HG03159 (cell line): Measurements from ENCODE around the gene GFAP.

Experiments
- ATAC-seq: cut with Tn5 transposase; IDR thresholded peaks from one replicate; pipeline ENCODE4 v1.9.1; 2021; ENCODE audit warnings: mild to moderate bottlenecking, moderate library complexity; ENCODE audit not compliant: unreplicated experiment

Gene GFAP

DNA sequence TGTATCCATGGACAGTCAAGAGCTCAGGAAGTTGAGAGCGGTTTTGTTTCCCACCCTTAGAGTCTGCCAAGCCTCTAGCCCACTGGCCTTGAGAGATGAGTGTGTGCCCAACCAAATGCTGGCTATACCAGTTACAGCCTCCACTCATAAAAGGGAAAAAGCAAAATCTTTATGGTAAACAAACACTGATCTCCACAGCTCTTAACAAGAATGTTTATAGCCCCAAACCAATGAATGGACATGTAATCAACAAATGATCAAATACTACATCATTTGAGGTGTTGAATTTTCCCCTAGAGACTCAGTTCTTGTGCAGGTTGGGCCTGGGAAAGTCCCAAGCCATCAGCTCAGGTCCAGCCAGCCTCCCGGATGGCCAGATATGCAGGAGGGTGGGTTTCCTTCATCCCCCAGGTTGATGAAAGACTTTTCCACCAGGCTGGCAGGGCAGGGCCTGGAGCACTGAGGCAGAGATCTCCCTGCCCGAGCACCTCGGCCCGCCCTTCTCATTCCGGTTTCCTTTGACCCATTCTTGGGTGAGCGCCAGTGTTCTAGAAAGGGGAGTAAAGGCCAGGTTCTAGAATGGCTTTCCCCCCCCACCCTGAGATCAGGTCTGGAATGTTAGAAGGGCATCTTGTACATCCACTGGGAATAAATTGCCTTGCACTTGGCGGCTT is 12.2 kb downstream of the GFAP start:
- no peak for ATAC-seq

DNA sequence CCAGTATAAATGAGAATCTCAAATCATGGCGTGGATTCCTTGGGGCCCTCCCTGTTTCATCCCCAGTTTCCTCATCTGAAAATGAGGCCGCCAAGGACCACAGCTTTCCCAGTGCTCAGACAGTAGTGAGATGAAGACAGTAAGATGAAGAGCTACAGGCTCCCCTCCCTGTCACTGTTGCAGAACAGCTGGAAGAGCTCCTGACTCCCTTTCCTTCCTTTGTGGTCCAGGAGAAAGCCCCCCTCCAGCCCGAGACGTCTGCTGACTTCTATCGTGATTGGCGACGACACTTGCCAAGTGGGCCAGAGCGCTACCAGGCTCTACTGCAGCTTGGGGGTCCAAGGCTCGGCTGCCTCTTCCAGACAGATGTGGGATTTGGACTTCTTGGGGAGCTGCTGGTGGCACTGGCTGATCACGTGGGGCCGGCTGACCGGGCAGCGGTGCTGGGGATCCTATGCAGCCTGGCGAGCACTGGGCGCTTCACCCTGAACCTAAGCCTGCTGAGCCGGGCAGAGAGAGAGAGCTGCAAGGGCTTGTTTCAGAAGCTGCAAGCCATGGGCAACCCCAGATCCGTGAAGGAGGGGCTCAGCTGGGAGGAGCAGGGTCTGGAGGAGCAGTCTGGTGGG is 13.1 kb downstream of the GFAP start:
- no peak for ATAC-seq

DNA sequence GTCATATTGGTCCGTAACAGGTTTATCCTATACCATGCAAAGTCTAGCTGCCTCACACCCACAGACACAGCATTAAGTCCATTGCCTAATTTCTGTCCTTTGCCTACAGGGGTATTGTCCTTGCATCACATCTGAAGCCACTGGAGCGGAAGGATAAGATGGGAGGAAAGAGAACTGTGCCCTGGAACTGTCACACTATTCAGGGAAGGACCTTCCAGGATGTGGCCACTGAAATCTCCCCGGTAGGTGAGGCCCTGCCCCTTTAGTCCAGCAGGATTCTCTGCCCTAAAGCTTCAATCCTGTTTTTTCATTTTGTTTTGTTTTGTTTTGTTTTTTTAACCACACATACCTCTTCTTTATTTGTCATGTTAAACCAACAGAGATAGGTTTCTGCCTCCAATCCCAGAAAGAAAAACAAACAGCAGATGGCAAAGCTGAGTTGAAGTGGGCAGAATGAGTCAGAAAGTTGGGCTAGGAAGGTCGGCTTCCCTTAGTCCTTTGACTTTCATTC is 13.8 kb downstream of the GFAP start:
- ATAC-seq: no peak

DNA sequence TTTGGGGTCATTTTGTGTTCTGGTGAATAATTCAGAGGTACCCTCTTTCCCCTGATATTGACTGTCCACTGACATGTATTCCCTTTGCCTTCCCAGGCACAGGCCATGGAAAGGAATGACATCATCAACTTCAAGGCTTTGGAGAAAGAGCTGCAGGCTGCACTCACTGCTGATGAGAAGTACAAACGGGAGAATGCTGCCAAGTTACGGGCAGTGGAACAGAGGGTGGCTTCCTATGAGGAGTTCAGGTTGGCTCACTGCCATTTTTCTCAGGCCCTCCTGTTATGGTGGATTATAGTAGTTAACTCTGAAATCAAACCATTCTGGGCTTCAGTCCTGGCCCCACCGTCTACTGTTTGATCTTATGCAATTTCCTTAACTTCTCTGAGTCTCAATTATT is 14.4 kb downstream of the GFAP start:
- no peak for ATAC-seq

DNA sequence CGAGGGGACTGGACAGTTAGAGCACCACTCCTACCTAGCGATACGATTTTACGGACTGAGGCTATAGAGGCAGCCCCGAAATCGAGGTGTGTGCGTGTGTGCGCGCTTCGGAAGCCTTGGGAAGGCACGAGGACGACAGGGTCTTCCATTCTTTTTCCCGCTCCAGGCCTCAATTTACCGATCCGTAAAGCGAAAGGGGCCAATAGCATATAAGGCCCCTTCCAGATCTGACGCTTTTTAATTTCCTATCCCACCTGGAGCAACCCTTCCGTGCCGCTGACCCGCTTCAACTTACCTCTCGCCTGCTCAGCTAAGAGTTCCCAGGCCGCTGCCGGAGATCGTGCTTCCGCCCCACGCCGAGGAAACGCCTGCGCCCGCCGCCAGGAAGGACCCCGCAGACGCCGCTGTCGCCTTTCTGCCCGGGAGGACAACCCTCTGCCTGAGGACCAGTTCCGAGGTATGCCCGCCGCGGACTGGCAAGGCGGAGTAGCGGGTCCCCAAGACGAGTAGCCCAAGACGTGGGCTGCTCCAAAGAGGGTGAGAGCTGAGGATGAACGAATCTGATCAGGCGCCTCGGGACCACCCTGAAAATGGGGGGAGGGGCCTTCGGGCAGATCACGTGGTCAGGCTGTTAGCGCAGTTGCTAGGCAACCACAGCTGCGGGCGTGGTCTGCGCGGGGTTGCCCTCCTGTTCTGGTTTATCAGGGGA is 16.1 kb downstream of the GFAP start, which contains the start of gene EFTUD2:
TSS of gene EFTUD2 (minus strand) at position 372 of the 709 bp plus-strand sequence. CDS start 4,924 bp downstream, outside the sequence.
- ATAC-seq: peak; percentile 77

DNA sequence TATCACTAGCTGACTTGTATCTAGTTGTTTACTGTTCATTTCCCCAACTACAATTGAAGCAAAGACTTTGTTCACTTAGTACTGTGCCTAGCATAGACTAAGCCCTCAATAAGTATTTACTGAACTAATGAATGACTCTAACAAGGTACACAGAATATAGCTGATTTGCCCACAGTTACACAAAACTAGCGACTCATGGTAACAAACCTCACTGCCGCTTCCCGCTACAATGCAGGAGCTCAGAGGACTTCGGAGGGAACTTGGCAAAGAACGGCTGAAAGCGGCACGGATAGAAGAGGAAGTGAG is 16.6 kb downstream of the GFAP start:
- no peak for ATAC-seq

DNA sequence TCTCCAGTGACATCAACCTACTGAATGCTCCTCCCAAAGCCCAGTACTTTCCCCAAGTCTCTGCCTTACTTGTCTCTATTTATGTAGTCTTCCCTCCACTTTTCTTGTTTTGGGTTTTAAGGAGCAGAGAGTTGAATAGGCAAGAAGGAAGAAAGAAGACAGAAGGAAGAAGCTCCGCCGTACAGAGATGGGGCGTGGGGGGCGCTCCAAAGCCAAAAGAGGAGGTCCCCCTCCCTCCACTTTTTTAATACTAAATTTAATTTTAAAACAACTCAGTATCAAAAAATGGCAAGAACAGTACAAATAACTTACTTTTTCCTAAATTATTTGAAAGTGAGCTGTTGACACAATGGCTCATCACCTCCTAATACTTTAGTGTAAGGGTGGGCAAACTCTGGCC is 20.7 kb downstream of the GFAP start:
- no peak for ATAC-seq

DNA sequence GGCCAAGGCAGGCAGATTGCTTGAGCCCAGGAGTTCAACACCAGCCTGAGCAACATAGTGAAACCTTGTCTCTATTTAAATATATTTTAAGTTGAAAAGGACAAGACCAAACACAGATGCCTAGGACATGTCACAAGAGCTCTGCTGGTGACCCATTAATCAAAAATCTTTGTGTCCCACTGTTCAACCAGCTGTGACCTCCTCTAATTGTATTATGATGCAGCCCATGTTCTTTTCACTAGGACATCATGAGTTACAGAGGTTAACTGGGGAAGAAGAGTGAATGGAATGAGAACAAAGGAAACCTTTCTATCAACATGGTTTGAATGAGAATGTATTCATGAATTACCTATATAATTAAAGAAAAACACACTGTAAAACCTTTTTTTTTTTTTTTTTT is 23.1 kb downstream of the GFAP start:
- no peak for ATAC-seq

DNA sequence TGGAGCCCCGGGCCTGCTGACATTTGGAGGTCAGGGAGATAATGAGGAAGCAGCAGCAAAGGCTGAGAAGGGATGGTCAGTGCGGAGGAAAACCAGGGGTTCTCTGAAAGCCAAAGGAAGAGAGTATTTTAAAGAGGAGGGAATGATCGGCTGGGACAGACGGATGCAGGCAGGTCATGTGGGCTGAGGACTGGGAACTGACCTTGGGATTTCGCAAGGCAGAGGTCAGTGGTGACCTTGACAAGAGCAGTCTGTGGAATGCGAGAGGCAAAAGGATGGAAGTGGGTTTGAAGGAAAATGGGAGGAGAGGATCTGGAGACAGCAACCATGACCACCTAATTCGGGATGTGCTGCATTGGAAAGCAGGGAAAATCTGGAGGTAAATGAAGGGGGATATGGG is 26.3 kb downstream of the GFAP start:
- no peak for ATAC-seq

DNA sequence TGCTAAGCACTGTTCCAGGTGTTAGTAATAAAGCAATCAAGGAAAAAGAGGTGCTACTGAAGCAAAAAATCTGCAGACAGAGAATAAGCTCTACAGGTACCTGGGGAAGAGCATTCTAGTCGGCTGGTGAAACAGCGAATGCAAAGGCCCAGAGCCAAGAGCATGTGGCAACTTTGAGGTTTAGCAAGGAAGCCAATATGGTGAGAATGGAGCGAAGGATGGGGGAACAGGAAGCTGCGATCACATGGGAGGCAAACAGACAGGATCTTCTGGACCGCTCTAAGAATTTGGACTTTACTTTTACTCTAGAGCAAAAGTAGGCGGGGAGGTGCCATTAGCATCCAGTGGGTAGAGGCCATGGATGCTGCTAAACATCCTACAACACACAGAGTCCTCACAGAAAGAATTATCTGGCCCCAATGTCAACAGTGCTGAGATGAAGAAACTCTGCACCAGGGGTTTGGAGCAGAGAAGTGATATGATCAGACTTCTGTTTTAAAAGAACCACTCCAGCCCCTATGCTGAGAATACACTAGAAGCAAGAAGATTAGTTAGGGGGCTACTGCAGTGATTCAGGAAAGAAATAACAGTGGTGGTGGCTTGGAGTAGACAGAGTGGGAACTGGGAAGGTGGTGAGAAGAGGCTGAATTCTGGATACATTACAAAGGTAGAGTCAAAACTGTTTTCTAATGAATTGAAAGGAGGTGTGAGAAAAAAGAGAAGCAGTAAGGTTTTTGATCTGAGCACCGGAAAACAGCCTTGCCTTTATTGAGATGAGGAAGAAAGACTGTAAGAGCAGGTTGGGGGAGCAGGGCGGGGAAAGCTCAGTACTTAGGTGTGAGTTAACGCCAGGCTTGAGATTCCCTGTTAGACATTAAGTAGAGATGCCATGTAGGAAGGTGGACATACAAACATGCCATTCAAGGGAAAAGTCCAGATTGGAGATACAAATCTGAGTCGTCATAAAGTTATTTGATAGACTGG is 27.0 kb downstream of the GFAP start:
- ATAC-seq: no peak

DNA sequence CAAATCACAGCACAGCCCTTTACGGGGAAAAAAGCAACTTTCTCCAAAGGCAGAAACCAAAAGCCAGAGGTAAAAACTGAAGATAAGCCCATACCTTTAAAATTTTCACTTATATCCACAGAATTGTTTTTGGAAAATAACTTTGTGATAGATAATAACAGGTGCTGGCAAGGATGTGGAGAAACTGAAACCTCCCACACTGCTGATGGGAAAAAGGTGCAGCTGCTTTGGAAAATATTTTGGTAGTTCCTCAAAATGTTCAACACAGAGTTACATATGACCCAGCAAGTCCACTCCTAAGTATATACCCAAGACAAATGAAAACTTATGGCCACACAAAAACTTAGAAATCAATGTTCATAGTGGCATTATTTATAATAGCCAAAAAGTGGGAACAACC is 28.3 kb downstream of the GFAP start:
- ATAC-seq: no peak

DNA sequence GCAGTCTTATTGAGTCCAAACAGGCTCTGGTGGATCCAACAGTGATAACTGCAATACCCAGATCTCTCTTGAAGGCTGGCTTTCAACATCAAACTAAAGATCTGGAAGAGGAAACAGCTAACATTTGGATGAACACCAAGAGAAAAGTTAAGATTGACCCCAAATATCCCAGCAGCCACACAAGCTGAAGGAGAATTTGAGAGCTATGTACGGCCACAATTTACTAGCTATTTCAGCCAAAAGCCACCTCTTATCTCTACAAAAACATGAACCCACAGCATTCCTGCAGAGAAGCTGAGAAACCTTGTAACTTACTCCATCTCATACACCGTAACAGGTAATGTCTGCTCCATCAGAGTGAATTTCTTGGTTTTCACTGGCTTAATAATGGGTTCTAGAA is 30.4 kb downstream of the GFAP start:
- no peak for ATAC-seq

DNA sequence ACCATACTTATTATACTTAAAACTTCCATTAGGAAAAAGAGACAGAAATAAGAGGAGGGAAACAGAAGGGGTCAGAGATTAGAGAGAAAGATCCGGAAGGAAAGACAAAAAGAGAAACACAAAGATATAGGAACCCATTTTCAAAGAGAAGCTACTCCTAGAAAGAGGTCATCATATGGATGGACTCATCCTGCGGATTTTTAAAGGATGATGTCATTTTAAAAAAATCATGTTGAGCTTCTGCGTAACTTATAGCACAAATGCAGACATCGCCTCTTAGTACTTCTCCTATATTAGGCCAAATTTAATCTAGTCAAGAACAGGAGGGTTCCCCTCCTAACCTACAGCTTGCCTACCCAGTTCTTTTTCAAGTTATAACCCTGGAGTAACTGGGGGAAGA is 34.2 kb downstream of the GFAP start:
- ATAC-seq: no peak

DNA sequence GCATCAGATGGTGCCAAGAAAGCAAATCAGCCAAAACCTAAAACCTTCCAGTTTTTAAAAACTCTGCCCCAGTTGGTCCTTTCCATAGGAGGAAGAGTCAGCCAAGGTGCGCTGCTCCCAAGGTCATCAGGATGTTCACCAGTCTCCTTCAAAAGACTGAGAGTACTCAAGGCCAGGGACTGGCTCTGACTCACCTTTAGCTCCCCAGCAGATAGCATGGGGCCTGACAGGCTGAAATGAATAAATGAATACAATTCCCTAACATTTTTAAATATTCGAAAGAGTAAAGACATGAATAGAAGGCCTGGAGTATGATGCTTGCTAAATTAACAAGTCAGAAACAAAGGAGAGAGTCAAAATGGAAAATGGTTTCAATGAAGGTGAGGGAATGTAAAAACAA is 35.2 kb downstream of the GFAP start:
- no peak for ATAC-seq

DNA sequence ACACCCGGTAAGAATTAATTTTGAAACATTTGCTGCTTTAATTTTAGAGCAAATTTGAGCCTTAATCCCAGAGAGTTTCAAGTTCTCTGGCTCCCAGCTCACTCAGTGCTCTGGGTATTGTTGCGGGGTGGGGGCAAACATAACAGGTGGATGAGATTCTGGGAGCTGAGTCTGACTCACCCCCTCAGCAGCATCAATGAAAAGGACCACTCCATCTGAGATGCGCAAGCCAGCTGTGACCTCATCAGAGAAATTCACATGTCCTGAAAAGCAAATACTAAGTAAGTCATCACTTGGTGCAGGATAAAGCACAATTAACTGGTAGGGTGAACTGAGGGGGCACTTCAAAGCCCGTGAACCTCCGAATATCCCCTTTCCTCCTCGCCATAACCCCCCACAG is 35.9 kb downstream of the GFAP start:
- ATAC-seq: no peak

DNA sequence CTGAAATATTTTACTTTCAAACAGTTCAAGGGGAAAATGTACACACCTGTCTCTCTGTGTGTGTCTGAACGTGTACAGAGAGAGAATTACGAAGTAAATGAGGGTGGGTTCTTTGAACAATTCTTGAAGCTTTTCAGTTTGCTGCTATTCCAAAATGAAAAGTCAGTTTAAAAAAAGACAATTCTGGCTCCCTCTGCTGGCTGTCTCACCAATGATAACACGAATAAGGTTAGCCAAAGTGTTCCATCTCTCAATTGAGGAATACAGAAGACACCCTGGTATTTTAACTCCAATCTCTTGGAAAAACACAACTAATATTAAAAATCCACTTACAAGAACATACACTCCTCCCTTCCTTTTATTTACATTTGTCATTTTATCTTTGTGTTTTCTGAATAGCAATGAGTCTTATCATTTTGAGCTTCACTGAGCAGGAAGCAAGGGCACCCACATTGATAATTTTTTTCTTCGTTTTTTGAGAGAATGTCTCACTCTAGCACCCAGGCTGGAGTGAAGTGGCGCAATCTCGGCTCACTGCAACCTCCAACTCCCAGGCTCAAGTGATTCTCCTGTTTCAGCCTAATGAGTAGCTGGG is 36.6 kb downstream of the GFAP start:
- ATAC-seq: no peak

DNA sequence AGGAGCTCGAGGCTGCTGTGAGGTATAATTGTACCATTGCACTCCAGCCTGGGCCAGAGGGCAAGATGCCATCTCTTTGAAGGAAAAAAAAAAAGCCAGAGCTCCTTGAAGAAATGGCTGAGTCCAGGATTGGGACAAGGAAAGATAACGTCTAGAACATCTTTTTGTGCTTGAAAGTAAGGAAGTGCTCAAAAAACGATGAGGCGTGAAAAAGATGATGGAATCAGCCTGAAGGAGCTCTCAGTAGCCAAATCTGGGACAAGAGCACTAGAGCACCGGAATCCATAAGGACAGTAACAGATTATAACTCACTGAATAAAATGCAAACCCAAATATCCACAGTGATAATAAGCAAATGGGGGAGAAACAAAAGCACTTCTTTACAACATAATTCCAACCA is 38.2 kb downstream of the GFAP start:
- ATAC-seq: no peak

DNA sequence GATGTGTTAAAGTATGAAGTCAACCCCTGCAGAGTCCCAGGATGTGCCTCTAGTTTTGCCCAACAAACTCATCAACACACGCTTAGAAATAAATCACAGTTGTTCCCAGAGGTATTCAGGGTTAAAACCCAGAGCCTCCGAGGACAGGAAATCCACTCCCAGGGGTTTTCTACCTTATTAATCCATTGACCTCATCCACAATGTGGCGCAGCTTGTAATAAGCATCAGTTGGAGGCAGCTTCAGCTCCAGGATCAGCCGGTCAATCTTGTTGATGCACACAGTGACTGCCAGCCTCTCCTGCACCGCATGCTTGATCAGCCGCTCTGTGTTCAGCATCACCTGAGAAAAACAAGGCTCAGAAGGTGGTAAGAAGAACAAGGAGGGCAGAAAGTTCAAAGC is 39.5 kb downstream of the GFAP start:
- no peak for ATAC-seq

DNA sequence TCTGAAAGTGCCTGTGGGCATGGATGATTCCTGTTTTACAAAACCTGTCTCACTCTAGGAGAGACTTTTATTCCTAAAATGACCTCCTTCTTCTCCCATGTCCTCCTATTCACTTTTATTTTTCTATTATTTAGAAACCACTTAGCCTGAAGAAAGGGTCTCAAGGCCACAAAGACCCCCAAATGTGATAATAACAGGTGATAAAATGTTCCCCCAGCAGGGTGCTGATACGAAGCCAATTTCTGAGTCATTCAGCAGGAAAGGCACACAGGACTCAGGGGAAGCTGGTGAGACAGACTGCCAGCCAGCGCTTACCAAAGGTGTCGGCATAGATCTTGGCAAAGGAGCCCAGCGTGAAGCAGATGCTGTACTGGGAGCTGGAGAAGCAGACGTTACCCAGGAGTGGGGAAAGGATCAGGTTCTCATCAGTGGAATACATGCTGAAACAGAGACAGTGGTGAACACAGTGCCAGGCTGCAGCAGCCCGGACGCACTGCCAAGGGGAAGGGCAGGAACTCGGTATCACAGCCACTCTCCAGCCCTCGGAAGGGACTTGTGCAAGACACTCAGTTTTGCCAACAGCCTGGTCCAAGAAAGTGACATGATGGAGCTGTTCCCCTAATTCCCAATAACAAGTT is 43.0 kb downstream of the GFAP start:
- ATAC-seq: no peak

DNA sequence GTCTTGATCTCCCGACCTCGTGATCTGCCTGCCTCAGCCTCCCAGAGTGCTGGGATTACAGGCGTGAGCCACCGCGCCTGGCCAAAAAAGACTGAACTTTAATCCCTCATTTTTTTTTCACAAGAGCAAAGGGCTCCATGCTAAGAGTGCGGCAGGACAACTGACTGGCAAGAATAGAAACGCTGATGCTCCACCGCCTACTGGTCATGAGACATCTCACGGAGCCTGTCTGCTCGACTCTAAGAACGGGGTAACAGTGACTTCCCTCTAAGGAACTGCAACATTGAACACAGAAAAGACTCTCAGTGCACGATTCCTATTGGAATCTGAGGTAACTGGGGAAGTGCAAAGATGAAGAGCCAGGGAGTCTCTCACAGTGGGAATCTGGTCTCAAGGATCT is 43.7 kb downstream of the GFAP start:
- ATAC-seq: no peak
